ENCODE results near the gene KRT80.

KRT80 gene

GRCh38 chr12:52200781-52201450 lies 9.1 kb upstream of the KRT80 start:
- no peak overlapping the region for H3K4me3 ChIP-seq (ENCODE audit: low read depth, low read length)
- DNase-seq (ENCODE audit: low read depth) = no peak
- TF ChIP-seq CTCF (IDR thresholded peaks at IDR 0.05; ENCODE audit: low read depth, low read length, missing control alignments) = no peak

- no peak overlapping the region for H3K4me3 ChIP-seq (ENCODE audit: low read depth, low read length)
- DNase-seq (ENCODE audit: low read depth) = no peak
- no peak for TF ChIP-seq CTCF (IDR thresholded peaks at IDR 0.05; ENCODE audit: low read depth, low read length, missing control alignments)
Measured at GRCh38 chr12:52200086-52200780, 8.4 kb upstream of the KRT80 start.

GRCh38 chr12:52199294-52199919 lies 7.6 kb upstream of the KRT80 start:
- no peak for DNase-seq (ENCODE audit: low read depth)
- H3K4me3 ChIP-seq (ENCODE audit: low read depth, low read length) = no peak overlapping the region
- TF ChIP-seq CTCF (IDR thresholded peaks at IDR 0.05; ENCODE audit: low read depth, low read length, missing control alignments) = no peak

GRCh38 chr12:52198454-52199215 lies 6.8 kb upstream of the KRT80 start:
- no peak overlapping the region for H3K4me3 ChIP-seq (ENCODE audit: low read depth, low read length)
- no peak for TF ChIP-seq CTCF (IDR thresholded peaks at IDR 0.05; ENCODE audit: low read depth, low read length, missing control alignments)
- no peak for DNase-seq (ENCODE audit: low read depth)

GRCh38 chr12:52197371-52198231 lies 5.8 kb upstream of the KRT80 start:
- no peak for TF ChIP-seq CTCF (IDR thresholded peaks at IDR 0.05; ENCODE audit: low read depth, low read length, missing control alignments)
- no peak for DNase-seq (ENCODE audit: low read depth)
- no peak overlapping the region for H3K4me3 ChIP-seq (ENCODE audit: low read depth, low read length)

- TF ChIP-seq CTCF (IDR thresholded peaks at IDR 0.05; ENCODE audit: low read depth, low read length, missing control alignments) = no peak
- DNase-seq (ENCODE audit: low read depth) = no peak
- H3K4me3 ChIP-seq (ENCODE audit: low read depth, low read length) = no peak overlapping the region
Measured at GRCh38 chr12:52195065-52195730, 3.4 kb upstream of the KRT80 start.
